Stimulated activated CD4-positive, alpha-beta T cell treated with anti-CD3 and anti-CD28 coated beads, Interleukin-15, amount 100 ng/mL, for 48 hours (primary cell): Measurements from ENCODE around the gene AGBL1.
"Not testable (repeated sequence)": the region's sequence is repeated elsewhere in the genome, so short reads cannot be mapped to it uniquely, and the experiment has no call there.

ENCODE experiments used
- DNase-seq, 2 donors: peaks; one replicate each; pipeline ENCODE4 v3.0.0-alpha.2; 2020; ENCODE audit warnings: low read depth in 2 of 2

The AGBL1 gene

GRCh38 chr15:86082619-86083380, 3.1 kb downstream of the AGBL1 start:
- DNase-seq = no peak

- no peak for DNase-seq
Observed at GRCh38 chr15:86087808-86088207, 8.1 kb downstream of the AGBL1 start.

- no peak for DNase-seq
Observed at GRCh38 chr15:86089422-86089821, 9.8 kb downstream of the AGBL1 start.

- DNase-seq = no peak
Observed at GRCh38 chr15:86101818-86102217, 22.1 kb downstream of the AGBL1 start.

- no peak for DNase-seq
Observed at GRCh38 chr15:86103825-86104224, 24.2 kb downstream of the AGBL1 start.

GRCh38 chr15:86106306-86106705, 26.6 kb downstream of the AGBL1 start:
- no peak for DNase-seq

- no peak for DNase-seq
Observed at GRCh38 chr15:86115145-86115801, 35.6 kb downstream of the AGBL1 start.

GRCh38 chr15:86121568-86122225, 42.0 kb downstream of the AGBL1 start:
- no peak for DNase-seq

- not testable (repeated sequence) for DNase-seq
Observed at GRCh38 chr15:86122691-86123391, 43.2 kb downstream of the AGBL1 start.

GRCh38 chr15:86125775-86126174, 46.1 kb downstream of the AGBL1 start:
- DNase-seq = no peak

GRCh38 chr15:86127547-86127946, 47.9 kb downstream of the AGBL1 start:
- DNase-seq = no peak

- DNase-seq = no peak
Observed at GRCh38 chr15:86135041-86135440, 55.4 kb downstream of the AGBL1 start.

GRCh38 chr15:86136861-86137260, 57.2 kb downstream of the AGBL1 start:
- no peak for DNase-seq

- DNase-seq = no peak
Observed at GRCh38 chr15:86138798-86139197, 59.1 kb downstream of the AGBL1 start.

- peak; percentile 3 to 17 for DNase-seq
Observed at GRCh38 chr15:86139828-86140227, 60.2 kb downstream of the AGBL1 start.

GRCh38 chr15:86154705-86155104, 75.0 kb downstream of the AGBL1 start:
- no peak for DNase-seq

GRCh38 chr15:86155551-86155950, 75.9 kb downstream of the AGBL1 start:
- DNase-seq = no peak

GRCh38 chr15:86157606-86158293, 78.1 kb downstream of the AGBL1 start:
- DNase-seq = no peak

- DNase-seq = no peak
Observed at GRCh38 chr15:86159468-86159867, 79.8 kb downstream of the AGBL1 start.

GRCh38 chr15:86161250-86161649, 81.6 kb downstream of the AGBL1 start:
- no peak for DNase-seq

- DNase-seq = no peak
Observed at GRCh38 chr15:86162172-86162591, 82.5 kb downstream of the AGBL1 start.

GRCh38 chr15:86162641-86163040, 83.0 kb downstream of the AGBL1 start:
- DNase-seq = no peak
